Measurements from ENCODE around the gene CAMKMT. TPM values are rescaled to one million over a fixed set of nuclear protein-coding genes. Genes with fewer than 3 reads are reported as not detected.

The CAMKMT gene
- total RNA-seq, 4 donors from 2014 or later: 2.6 to 9.5 (median 5.2) TPM

GRCh38 chr2:44663471-44664073 is 301.8 kb downstream of the CAMKMT start:
- no peak for TF ChIP-seq CTCF (IDR thresholded peaks at IDR 0.05 in 4 of 5, conservative IDR thresholded peaks at IDR 0.05 in 1 of 5)
- TF ChIP-seq POLR2A (IDR thresholded peaks at IDR 0.05): no peak

GRCh38 chr2:44668336-44668735 is 306.6 kb downstream of the CAMKMT start:
- intact Hi-C loops (cut with DNase I; ENCODE audit: low total_unique reads): no loop called here

More at GRCh38 chr2:44663471-44664073, 301.8 kb downstream of the CAMKMT start:
- Histone ChIP-seq H3K4me1 (no peaks in the 10 kb centered on the region), H3K4me3 (no peak overlapping the region), H3K27me3 (no peaks in the 10 kb centered on the region), H3K27ac (no peak overlapping the region), H3K9me3 (no peaks in the 10 kb centered on the region), H3K36me3 (no peaks in the 10 kb centered on the region)
- intact Hi-C loops (cut with DNase I; ENCODE audit: low total_unique reads): no loop called here
- no peak for DNase-seq
- ATAC-seq: no peak
- in situ Hi-C loops (cut with MboI; ENCODE audit: low sequenced_read_pairs in 4 of 4): no loop called here

DNA sequence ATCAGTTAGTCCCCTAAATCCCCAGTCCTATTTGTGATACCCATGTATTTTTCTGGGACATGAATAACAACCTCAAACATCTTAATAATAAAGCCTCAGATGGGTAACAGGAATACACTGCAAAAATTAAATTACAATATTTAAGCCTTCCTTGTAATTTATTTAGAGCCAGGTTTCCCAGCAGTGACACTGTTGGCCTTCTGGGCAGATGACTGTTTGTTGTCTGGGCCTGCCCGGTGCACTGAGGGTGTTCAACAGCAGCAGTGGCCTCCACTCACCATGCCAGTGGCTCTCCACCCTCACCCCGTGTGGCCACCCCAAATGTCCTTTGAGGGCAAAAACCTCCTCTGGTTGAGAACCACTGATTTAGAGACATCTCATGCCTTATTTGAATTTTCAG is 309.5 kb downstream of the CAMKMT start:
- H3K27me3 ChIP-seq: no peaks in the 10 kb centered on the region
- intact Hi-C loops (cut with DNase I; ENCODE audit: low total_unique reads) (no loop called here), in situ Hi-C loops (cut with MboI; ENCODE audit: low sequenced_read_pairs in 4 of 4) (no loop called here)
- ATAC-seq (no peak), DNase-seq (no peak)
- no peaks in the 10 kb centered on the region for H3K4me1 ChIP-seq
- no peak overlapping the region for H3K4me3 ChIP-seq
- H3K27ac ChIP-seq: no peak overlapping the region
- H3K9me3 ChIP-seq: no peaks in the 10 kb centered on the region
- H3K36me3 ChIP-seq: no peaks in the 10 kb centered on the region
- no peak for TF ChIP-seq CTCF (IDR thresholded peaks at IDR 0.05 in 4 of 5, conservative IDR thresholded peaks at IDR 0.05 in 1 of 5)
- no peak for TF ChIP-seq POLR2A (IDR thresholded peaks at IDR 0.05)

More at GRCh38 chr2:44668336-44668735, 306.6 kb downstream of the CAMKMT start:
- TF ChIP-seq CTCF (IDR thresholded peaks at IDR 0.05 in 4 of 5, conservative IDR thresholded peaks at IDR 0.05 in 1 of 5): no peak
- TF ChIP-seq POLR2A (IDR thresholded peaks at IDR 0.05): no peak
- H3K27me3 ChIP-seq: no peaks in the 10 kb centered on the region
- DNase-seq: no peak
- no peaks in the 10 kb centered on the region for H3K4me1 ChIP-seq
- no peaks in the 10 kb centered on the region for H3K36me3 ChIP-seq
- no peak overlapping the region for H3K27ac ChIP-seq
- no peak for ATAC-seq
- in situ Hi-C loops (cut with MboI; ENCODE audit: low sequenced_read_pairs in 4 of 4): no loop called here
- H3K9me3 ChIP-seq: no peaks in the 10 kb centered on the region
- no peak overlapping the region for H3K4me3 ChIP-seq

GRCh38 chr2:44671916-44672315 is 310.2 kb downstream of the CAMKMT start:
- H3K36me3 ChIP-seq: no peaks in the 10 kb centered on the region
- H3K27ac ChIP-seq: no peak overlapping the region
- no peak overlapping the region for H3K4me3 ChIP-seq
- in situ Hi-C loops (cut with MboI; ENCODE audit: low sequenced_read_pairs in 4 of 4): no loop called here
- ATAC-seq: no peak
- TF ChIP-seq CTCF (IDR thresholded peaks at IDR 0.05 in 4 of 5, conservative IDR thresholded peaks at IDR 0.05 in 1 of 5) (no peak), POLR2A (IDR thresholded peaks at IDR 0.05) (no peak)
- H3K27me3 ChIP-seq: no peaks in the 10 kb centered on the region
- no peaks in the 10 kb centered on the region for H3K4me1 ChIP-seq
- intact Hi-C loops (cut with DNase I; ENCODE audit: low total_unique reads): no loop called here
- DNase-seq: no peak
- no peaks in the 10 kb centered on the region for H3K9me3 ChIP-seq

- H3K27me3 ChIP-seq: no peaks in the 10 kb centered on the region
- H3K36me3 ChIP-seq: no peaks in the 10 kb centered on the region
- TF ChIP-seq CTCF (IDR thresholded peaks at IDR 0.05 in 4 of 5, conservative IDR thresholded peaks at IDR 0.05 in 1 of 5) (no peak), POLR2A (IDR thresholded peaks at IDR 0.05) (no peak)
- in situ Hi-C loops (cut with MboI; ENCODE audit: low sequenced_read_pairs in 4 of 4) (no loop called here), intact Hi-C loops (cut with DNase I; ENCODE audit: low total_unique reads) (no loop called here)
- no peak overlapping the region for H3K4me3 ChIP-seq
- DNase-seq: no peak
- ATAC-seq: no peak
- no peaks in the 10 kb centered on the region for H3K9me3 ChIP-seq
- H3K4me1 ChIP-seq: no peaks in the 10 kb centered on the region
- no peak overlapping the region for H3K27ac ChIP-seq
Observed at GRCh38 chr2:44672431-44672830, 310.7 kb downstream of the CAMKMT start.

Data from gastrocnemius medialis (tissue), 4 donors.